VCaP (cell line): Measurements from ENCODE around the gene QPCTL.

Source experiments
- H3K27ac ChIP-seq: fragments of 450-650 bp; 2 replicates; pipeline ENCODE4 v1.5.1; 2017
- TF ChIP-seq, protein P1 (sequence below): fragments of 450-650 bp; conservative IDR thresholded peaks from 2 replicates; pipeline ENCODE4 v1.5.1; 2017; ENCODE audit warnings: mild to moderate bottlenecking, moderate library complexity

QPCTL gene

DNA sequence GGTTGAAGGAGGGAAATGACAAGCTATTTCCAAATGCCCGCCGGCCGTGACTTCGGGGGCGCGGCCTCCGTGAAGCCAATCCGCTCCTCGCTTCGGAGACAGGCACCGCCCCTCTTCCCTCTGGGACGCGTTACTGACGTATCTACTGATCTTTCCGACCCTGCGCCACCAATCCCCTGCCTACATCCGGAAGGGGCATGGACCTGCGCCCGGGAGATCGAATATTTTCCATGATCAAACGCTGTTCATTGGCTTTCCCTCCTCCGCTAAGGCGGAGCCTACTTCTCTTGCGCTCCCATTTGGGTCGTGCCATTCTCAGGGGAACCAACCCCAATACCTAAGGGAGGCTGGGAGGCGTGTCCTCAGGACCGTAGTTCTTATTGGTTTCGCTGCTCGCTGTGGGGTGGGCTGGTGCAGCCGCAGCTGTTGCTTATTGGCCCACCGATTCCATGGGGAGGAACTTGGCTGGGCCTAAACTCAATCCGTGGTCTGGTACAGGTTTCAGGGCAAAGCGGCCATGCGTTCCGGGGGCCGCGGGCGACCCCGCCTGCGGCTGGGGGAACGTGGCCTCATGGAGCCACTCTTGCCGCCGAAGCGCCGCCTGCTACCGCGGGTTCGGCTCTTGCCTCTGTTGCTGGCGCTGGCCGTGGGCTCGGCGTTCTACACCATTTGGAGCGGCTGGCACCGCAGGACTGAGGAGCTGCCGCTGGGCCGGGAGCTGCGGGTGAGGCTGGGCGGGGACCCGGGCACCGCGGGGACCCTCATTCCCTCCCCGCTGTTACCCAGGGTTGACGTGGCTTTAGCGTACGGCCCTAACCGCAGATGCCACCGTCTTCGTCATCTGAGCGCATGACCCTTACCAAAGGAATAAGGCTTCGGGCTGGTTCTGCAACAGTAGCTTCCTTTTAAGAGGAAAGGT, at the start of gene QPCTL:
Gene QPCTL, plus strand, starts transcription at position 480 of the 919 bp plus-strand sequence. Its CDS starts 38 bp downstream, at position 518.
- peak within 1 kb of the TSS; percentile 96 for H3K27ac ChIP-seq
- TF ChIP-seq, protein P1, sequence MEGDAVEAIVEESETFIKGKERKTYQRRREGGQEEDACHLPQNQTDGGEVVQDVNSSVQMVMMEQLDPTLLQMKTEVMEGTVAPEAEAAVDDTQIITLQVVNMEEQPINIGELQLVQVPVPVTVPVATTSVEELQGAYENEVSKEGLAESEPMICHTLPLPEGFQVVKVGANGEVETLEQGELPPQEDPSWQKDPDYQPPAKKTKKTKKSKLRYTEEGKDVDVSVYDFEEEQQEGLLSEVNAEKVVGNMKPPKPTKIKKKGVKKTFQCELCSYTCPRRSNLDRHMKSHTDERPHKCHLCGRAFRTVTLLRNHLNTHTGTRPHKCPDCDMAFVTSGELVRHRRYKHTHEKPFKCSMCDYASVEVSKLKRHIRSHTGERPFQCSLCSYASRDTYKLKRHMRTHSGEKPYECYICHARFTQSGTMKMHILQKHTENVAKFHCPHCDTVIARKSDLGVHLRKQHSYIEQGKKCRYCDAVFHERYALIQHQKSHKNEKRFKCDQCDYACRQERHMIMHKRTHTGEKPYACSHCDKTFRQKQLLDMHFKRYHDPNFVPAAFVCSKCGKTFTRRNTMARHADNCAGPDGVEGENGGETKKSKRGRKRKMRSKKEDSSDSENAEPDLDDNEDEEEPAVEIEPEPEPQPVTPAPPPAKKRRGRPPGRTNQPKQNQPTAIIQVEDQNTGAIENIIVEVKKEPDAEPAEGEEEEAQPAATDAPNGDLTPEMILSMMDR: no peak

DNA sequence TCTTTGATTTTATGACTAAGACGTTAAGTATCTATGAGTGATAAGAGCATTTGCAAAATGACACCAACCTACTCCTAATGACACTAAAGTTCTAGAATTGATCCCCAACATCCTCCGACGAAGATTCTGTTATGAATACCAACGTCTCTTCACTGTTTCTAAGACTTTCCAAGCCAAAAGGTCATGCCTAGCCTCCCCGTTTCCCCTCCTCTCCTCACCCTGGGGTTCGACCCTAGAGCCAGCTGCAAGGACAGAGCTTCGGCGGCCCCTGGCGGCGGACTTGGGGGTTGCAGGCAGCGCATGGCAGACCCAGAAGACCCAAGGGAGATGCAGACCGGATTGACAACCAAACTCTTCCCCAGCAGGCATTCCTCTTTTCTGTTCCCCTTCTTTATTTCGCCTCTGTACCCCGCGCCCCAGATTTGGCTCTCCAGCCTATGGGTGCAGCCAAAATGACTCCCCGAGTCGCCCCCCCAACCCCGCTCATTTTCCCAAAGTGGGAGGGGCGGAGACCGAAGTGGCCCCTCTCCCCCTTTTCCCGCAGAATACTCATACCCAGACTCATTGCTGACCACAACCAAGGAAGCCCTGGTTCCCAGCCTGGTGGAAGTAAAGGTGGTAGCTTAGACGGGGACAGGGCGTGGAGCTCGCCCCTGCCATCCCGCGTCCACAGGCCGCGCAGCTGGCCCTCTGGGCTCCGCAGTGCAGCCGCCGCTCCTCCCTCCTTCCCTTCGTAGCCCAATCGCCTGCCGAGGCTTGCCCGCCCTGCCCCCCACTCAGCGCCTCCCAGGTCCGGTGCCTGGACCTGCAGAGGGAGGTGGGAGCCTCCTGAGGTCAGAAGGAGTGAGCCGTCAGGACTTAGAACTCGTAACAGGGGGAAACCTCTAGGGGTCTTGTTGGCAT, 49.2 kb upstream of the QPCTL start:
- peak overlapping the region; percentile 79 for H3K27ac ChIP-seq
- TF ChIP-seq, protein P1: peak; percentile 99

DNA sequence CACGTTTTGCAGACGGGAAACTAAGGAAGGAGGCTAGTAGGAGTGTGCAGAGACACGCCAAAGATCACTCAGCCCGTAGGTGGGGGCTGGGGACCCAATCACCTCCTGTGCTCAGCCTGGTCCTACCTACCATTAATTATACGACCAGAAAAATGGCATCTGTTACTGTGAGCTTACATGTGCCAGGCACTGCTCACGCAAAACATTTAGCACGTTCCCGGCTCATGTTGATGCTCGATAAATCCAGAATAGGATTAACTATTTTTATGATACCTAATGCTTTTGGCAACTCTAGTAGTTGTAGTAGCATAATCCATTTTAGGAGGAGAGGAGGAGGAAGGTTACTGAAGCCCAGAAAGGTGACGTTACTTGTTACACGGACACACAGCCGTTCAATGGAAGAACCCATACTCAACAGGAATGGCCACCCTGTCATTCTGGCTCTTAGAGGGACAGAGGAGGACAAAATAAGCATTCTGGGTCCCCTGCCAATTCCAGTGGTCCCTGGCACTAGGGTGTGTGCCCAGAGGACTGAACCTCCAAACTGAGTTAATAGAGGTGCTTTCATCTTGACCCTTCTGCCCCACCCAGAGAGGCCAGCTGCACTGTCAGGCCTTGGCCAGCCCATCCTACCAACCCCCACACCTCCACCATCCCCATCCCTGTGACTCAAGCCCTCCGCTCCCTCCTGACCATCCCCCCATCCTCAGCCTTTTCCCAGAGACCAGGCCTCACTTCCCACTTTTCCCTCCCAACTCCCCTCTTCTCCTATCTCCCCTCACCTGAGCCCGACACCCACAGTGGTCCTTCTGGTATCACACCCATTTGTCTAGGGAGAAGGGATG, 48.3 kb upstream of the QPCTL start:
- H3K27ac ChIP-seq: peak overlapping the region; percentile 79
- TF ChIP-seq, protein P1: no peak

DNA sequence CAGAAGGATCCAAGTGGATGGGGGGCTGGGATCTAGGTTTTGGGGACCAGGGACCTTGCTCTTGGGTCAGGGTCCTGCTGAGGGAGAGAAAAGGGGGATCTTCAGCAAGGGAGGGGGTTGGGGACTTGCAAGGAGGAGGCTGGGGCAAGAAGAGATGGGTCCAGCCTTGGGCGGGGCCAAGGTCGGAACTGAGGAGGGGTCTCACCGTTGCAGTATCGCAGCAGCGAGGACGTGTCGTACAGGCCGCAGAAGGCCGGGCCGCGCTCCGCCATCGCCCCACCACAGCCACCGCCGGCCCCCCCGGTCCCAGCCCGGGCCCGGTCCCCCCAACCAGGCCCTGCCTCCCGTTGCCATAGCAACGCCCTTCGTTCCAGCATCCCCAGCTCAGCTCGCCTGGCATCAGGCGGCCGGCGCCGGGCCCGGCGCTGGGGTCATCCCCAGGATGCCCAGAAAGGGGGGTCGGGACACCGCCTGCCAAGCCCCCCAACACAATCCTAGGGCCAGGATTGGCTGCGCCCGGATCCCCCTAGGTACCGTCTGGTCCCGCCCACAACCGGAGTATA, 47.3 kb upstream of the QPCTL start:
- TF ChIP-seq, protein P1: no peak
- H3K27ac ChIP-seq: peak overlapping the region; percentile 59

DNA sequence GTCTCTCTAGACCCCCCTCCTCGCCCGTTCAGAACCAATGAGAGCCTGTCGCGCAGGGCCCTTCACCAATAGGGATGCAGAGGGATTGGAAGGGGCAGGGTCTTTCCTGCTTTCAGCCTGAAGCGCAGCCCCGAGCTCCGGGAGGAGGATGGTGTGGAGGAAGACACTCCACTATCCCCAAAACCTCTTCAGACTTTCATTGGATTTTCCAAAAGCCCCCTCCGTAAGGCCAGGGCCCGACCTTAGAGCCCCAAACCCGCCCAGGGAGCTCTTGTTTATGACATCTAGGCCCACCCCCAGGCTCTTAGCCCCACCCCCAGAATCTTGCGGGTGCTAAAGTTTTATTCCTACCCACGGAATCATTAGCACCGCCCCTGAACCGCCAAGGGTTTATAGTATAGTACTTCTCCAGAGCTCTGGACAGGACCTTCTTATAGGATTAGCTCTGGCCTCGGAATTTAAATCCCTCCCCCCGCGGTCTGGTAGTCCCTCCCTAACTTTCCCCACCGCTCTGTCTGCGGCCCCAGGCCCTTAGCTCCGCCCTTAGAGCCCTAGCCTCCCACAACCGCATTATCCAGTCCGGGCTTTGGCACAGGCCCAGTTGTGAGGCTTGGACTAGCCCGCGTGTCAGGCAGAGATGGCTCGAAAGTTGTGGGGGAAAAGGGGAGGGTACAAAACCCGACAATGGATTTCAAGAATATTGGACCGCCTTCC, 46.7 kb upstream of the QPCTL start:
- H3K27ac ChIP-seq: peak overlapping the region; percentile 59
- TF ChIP-seq, protein P1: no peak

DNA sequence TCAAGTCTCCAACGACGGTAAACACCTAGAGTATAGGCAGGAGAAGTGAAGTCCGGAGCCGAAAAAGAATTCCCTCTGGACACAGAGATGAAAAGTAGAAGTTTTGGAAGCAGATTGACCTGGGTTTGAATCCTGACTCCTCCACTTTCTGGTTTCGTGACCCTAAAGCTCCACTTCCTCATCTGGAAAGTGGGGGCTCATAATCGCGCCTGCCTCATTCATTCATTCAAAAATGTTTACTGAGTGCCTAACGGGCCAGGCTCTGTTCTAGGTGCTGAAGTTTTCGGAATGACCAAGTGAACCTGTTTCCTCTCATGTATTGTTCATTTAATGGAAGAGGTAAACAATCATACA, 46.1 kb upstream of the QPCTL start:
- TF ChIP-seq, protein P1: no peak
- H3K27ac ChIP-seq: peak overlapping the region; percentile 59
